Erythroblast (primary cell): ENCODE data around the gene WDFY2.

ENCODE experiments used
- DNase-seq, 2 experiments: peaks; one replicate each; lab custom pipeline; 2025; lab: John Stamatoyannopoulos, UW
- GATA1 ChIP-seq: IDR thresholded peaks from 2 replicates; pipeline ENCODE4 v1.6.1; 2011; ENCODE audit warnings: low read depth, mild to moderate bottlenecking, control low read depth, low read length, moderate library complexity
- POLR2A ChIP-seq: IDR thresholded peaks from 2 replicates; pipeline ENCODE4 v1.6.1; 2011; ENCODE audit warnings: mild to moderate bottlenecking, low read length

Gene WDFY2

GRCh38 chr13:51737609-51738008 is 153.3 kb downstream of the WDFY2 start:
- DNase-seq: no peak
- TF ChIP-seq POLR2A: no peak
- no peak for TF ChIP-seq GATA1

- no peak for DNase-seq
- TF ChIP-seq POLR2A: no peak
- no peak for TF ChIP-seq GATA1
Measured at GRCh38 chr13:51738226-51738905, 154.1 kb downstream of the WDFY2 start.

GRCh38 chr13:51739027-51739764 is 154.9 kb downstream of the WDFY2 start:
- TF ChIP-seq GATA1: no peak
- no peak for TF ChIP-seq POLR2A
- no peak for DNase-seq

GRCh38 chr13:51740698-51741097 is 156.4 kb downstream of the WDFY2 start:
- DNase-seq: no peak
- TF ChIP-seq GATA1 (no peak), POLR2A (no peak)

- DNase-seq: no peak
- TF ChIP-seq POLR2A (no peak), GATA1 (no peak)
Measured at GRCh38 chr13:51742031-51742430, 157.8 kb downstream of the WDFY2 start.

GRCh38 chr13:51742611-51743010 is 158.3 kb downstream of the WDFY2 start:
- no peak for DNase-seq
- TF ChIP-seq POLR2A: no peak
- TF ChIP-seq GATA1: no peak

- no peak for TF ChIP-seq GATA1
- no peak for DNase-seq
Measured at GRCh38 chr13:51745243-51745642, 161.0 kb downstream of the WDFY2 start.

GRCh38 chr13:51746802-51747201 is 162.5 kb downstream of the WDFY2 start:
- no peak for DNase-seq
- TF ChIP-seq GATA1 (no peak), POLR2A (no peak)

- no peak for TF ChIP-seq POLR2A
- no peak for TF ChIP-seq GATA1
Measured at GRCh38 chr13:51747438-51748434, 163.5 kb downstream of the WDFY2 start.

GRCh38 chr13:51756651-51757050 is 172.4 kb downstream of the WDFY2 start:
- DNase-seq: no peak
- TF ChIP-seq GATA1 (no peak), POLR2A (no peak)

More at GRCh38 chr13:51747438-51748434, 163.5 kb downstream of the WDFY2 start:
- DNase-seq: no peak

GRCh38 chr13:51758691-51759090 is 174.4 kb downstream of the WDFY2 start:
- TF ChIP-seq GATA1 (no peak), POLR2A (no peak)
- DNase-seq: no peak

GRCh38 chr13:51759240-51759639 is 175.0 kb downstream of the WDFY2 start:
- no peak for DNase-seq
- TF ChIP-seq GATA1 (no peak), POLR2A (no peak)

- DNase-seq: no peak
- no peak for TF ChIP-seq GATA1
- no peak for TF ChIP-seq POLR2A
Measured at GRCh38 chr13:51760592-51760991, 176.3 kb downstream of the WDFY2 start.
